Activated CD8-positive, alpha-beta memory T cell treated with anti-CD3 and anti-CD28 coated beads, Interleukin-2, amount 50 U/mL, for 1 hour (primary cell): ENCODE data around the gene RACK1.
A peak's percentile ranks its signal among the peaks of the same experiment; 100 is the strongest.
"Not testable (repeated sequence)": the region's sequence is repeated elsewhere in the genome, so short reads cannot be mapped to it uniquely, and the experiment has no call there.

Source experiments
- DNase-seq: peaks from one replicate; pipeline ENCODE4 v3.0.0-alpha.2; 2020; ENCODE audit errors: extremely low read depth

Gene RACK1

GRCh38 chr5:181243564-181244343 is at the start of gene RACK1:
Gene RACK1, minus strand, starts transcription at chr5:181243906. Its CDS starts 106 bp downstream, at chr5:181243800.
- DNase-seq, result no peak

GRCh38 chr5:181287331-181287730 is 43.6 kb upstream of the RACK1 start:
- DNase-seq, result not testable (repeated sequence)

GRCh38 chr5:181285962-181286705 is 42.4 kb upstream of the RACK1 start:
- DNase-seq, result not testable (repeated sequence)

GRCh38 chr5:181283841-181284755 is 40.4 kb upstream of the RACK1 start:
- not testable (repeated sequence) for DNase-seq

- no peak for DNase-seq
Measured at GRCh38 chr5:181283347-181283746, 39.6 kb upstream of the RACK1 start.

- DNase-seq, result no peak
Measured at GRCh38 chr5:181282874-181283273, 39.2 kb upstream of the RACK1 start.

- not testable (repeated sequence) for DNase-seq
Measured at GRCh38 chr5:181282415-181282814, 38.7 kb upstream of the RACK1 start.

- no peak for DNase-seq
Measured at GRCh38 chr5:181281984-181282316, 38.2 kb upstream of the RACK1 start.

- no peak for DNase-seq
Measured at GRCh38 chr5:181281077-181281983, 37.6 kb upstream of the RACK1 start.

GRCh38 chr5:181280251-181280762 is 36.6 kb upstream of the RACK1 start:
- no peak for DNase-seq

GRCh38 chr5:181273433-181273744 is 29.7 kb upstream of the RACK1 start:
- not testable (repeated sequence) for DNase-seq

- DNase-seq, result no peak
Measured at GRCh38 chr5:181271081-181271480, 27.4 kb upstream of the RACK1 start.

- not testable (repeated sequence) for DNase-seq
Measured at GRCh38 chr5:181267907-181268306, 24.2 kb upstream of the RACK1 start.

- not testable (repeated sequence) for DNase-seq
Measured at GRCh38 chr5:181267291-181267904, 23.7 kb upstream of the RACK1 start.

- DNase-seq, result no peak
Measured at GRCh38 chr5:181265092-181265671, 21.5 kb upstream of the RACK1 start.

GRCh38 chr5:181263633-181264032 is 19.9 kb upstream of the RACK1 start:
- DNase-seq, result no peak

- peak; percentile 47 for DNase-seq
Measured at GRCh38 chr5:181261320-181262049, 17.8 kb upstream of the RACK1 start.

- peak; percentile 77 for DNase-seq
Measured at GRCh38 chr5:181260720-181261319, 17.1 kb upstream of the RACK1 start, which contains the start of gene TRIM52. Gene TRIM52, minus strand, starts transcription at chr5:181261143. Its CDS starts 330 bp downstream, at chr5:181260813.
